Effector memory CD4-positive, alpha-beta T cell (primary cell): Measurements from ENCODE around the gene MAP2K4.

Source experiments
- DNase-seq, 3 donors: peaks; one replicate each; pipeline ENCODE4 v3.0.0-alpha.2; 2020
- H3K27ac ChIP-seq: 2 replicates; pipeline ENCODE4 v1.7.0; 2013; ENCODE audit warnings: mild to moderate bottlenecking, low read length, moderate library complexity; ENCODE audit not compliant: insufficient read depth, poor library complexity, severe bottlenecking
- H3K27me3 ChIP-seq: replicated peaks from 2 replicates; pipeline ENCODE4 v1.7.0; 2013; ENCODE audit warnings: mild to moderate bottlenecking, low read length; ENCODE audit not compliant: insufficient read depth, control insufficient read depth, poor library complexity, severe bottlenecking
- H3K36me3 ChIP-seq: 2 replicates; pipeline ENCODE4 v1.7.0; 2013; ENCODE audit warnings: mild to moderate bottlenecking, low read length, moderate library complexity; ENCODE audit not compliant: control insufficient read depth, insufficient read depth
- H3K4me1 ChIP-seq: 2 replicates; pipeline ENCODE4 v1.7.0; 2013; ENCODE audit warnings: low read length, mild to moderate bottlenecking; ENCODE audit not compliant: control insufficient read depth, insufficient read depth, poor library complexity, severe bottlenecking
- H3K4me3 ChIP-seq: 2 replicates; pipeline ENCODE4 v1.7.0; 2013; ENCODE audit warnings: low read length, low read depth, mild to moderate bottlenecking; ENCODE audit not compliant: insufficient read depth, poor library complexity, severe bottlenecking
- H3K9me3 ChIP-seq: 2 replicates; pipeline ENCODE4 v1.7.0; 2013; ENCODE audit warnings: mild to moderate bottlenecking, low read length, moderate library complexity; ENCODE audit not compliant: control insufficient read depth

Gene MAP2K4

GRCh38 chr17:12078791-12079190 lies 58.1 kb downstream of the MAP2K4 start:
- peaks cover 18% of the 10 kb centered on the region for H3K36me3 ChIP-seq

GRCh38 chr17:12081720-12082119 lies 61.0 kb downstream of the MAP2K4 start:
- Histone ChIP-seq H3K36me3 (peaks cover 11% of the 10 kb centered on the region), H3K9me3 (no peaks in the 10 kb centered on the region), H3K27me3 (no peaks in the 10 kb centered on the region), H3K4me1 (no peaks in the 10 kb centered on the region), H3K27ac (no peak overlapping the region), H3K4me3 (no peak overlapping the region)
- no peak for DNase-seq

More at GRCh38 chr17:12078791-12079190, 58.1 kb downstream of the MAP2K4 start:
- no peaks in the 10 kb centered on the region for H3K27me3 ChIP-seq
- no peak overlapping the region for H3K27ac ChIP-seq
- H3K9me3 ChIP-seq, result no peaks in the 10 kb centered on the region
- H3K4me1 ChIP-seq, result no peaks in the 10 kb centered on the region
- no peak for DNase-seq
- no peak overlapping the region for H3K4me3 ChIP-seq

- no peak for DNase-seq
- H3K9me3 ChIP-seq, result no peaks in the 10 kb centered on the region
- no peak overlapping the region for H3K4me3 ChIP-seq
- H3K27ac ChIP-seq, result no peak overlapping the region
- H3K36me3 ChIP-seq, result no peaks in the 10 kb centered on the region
- no peaks in the 10 kb centered on the region for H3K4me1 ChIP-seq
- no peaks in the 10 kb centered on the region for H3K27me3 ChIP-seq
Measured at GRCh38 chr17:12085076-12085949, 64.6 kb downstream of the MAP2K4 start.

- Histone ChIP-seq H3K9me3 (no peaks in the 10 kb centered on the region), H3K36me3 (no peaks in the 10 kb centered on the region), H3K4me3 (no peak overlapping the region), H3K27ac (no peak overlapping the region), H3K27me3 (no peaks in the 10 kb centered on the region), H3K4me1 (no peaks in the 10 kb centered on the region)
- no peak for DNase-seq
Measured at GRCh38 chr17:12088035-12088434, 67.4 kb downstream of the MAP2K4 start.

GRCh38 chr17:12089809-12090384 lies 69.2 kb downstream of the MAP2K4 start:
- no peaks in the 10 kb centered on the region for H3K36me3 ChIP-seq
- no peak for DNase-seq
- no peaks in the 10 kb centered on the region for H3K27me3 ChIP-seq
- no peak overlapping the region for H3K27ac ChIP-seq
- no peaks in the 10 kb centered on the region for H3K4me1 ChIP-seq
- H3K4me3 ChIP-seq, result no peak overlapping the region
- no peaks in the 10 kb centered on the region for H3K9me3 ChIP-seq

- Histone ChIP-seq H3K27ac (no peak overlapping the region), H3K9me3 (no peaks in the 10 kb centered on the region), H3K36me3 (peaks cover 5% of the 10 kb centered on the region), H3K4me3 (no peak overlapping the region), H3K4me1 (no peaks in the 10 kb centered on the region), H3K27me3 (no peaks in the 10 kb centered on the region)
- DNase-seq, result no peak
Measured at GRCh38 chr17:12094336-12094735, 73.7 kb downstream of the MAP2K4 start.

- H3K36me3 ChIP-seq, result peaks cover 5% of the 10 kb centered on the region
- no peak overlapping the region for H3K4me3 ChIP-seq
- no peaks in the 10 kb centered on the region for H3K4me1 ChIP-seq
- H3K27ac ChIP-seq, result no peak overlapping the region
- H3K27me3 ChIP-seq, result no peaks in the 10 kb centered on the region
- H3K9me3 ChIP-seq, result no peaks in the 10 kb centered on the region
- no peak for DNase-seq
Measured at GRCh38 chr17:12095522-12095921, 74.8 kb downstream of the MAP2K4 start.

GRCh38 chr17:12097326-12097725 lies 76.6 kb downstream of the MAP2K4 start:
- no peak for DNase-seq
- H3K36me3 ChIP-seq, result peaks cover 5% of the 10 kb centered on the region
- H3K4me3 ChIP-seq, result no peak overlapping the region
- H3K9me3 ChIP-seq, result no peaks in the 10 kb centered on the region
- H3K27ac ChIP-seq, result no peak overlapping the region
- H3K27me3 ChIP-seq, result no peaks in the 10 kb centered on the region
- no peaks in the 10 kb centered on the region for H3K4me1 ChIP-seq

GRCh38 chr17:12098568-12098967 lies 77.9 kb downstream of the MAP2K4 start:
- no peaks in the 10 kb centered on the region for H3K27me3 ChIP-seq
- no peak for DNase-seq

GRCh38 chr17:12099412-12099811 lies 78.7 kb downstream of the MAP2K4 start:
- no peaks in the 10 kb centered on the region for H3K27me3 ChIP-seq
- no peaks in the 10 kb centered on the region for H3K9me3 ChIP-seq
- H3K4me3 ChIP-seq, result no peak overlapping the region
- H3K27ac ChIP-seq, result no peak overlapping the region
- H3K4me1 ChIP-seq, result no peaks in the 10 kb centered on the region
- H3K36me3 ChIP-seq, result peaks cover 5% of the 10 kb centered on the region
- no peak for DNase-seq

More at GRCh38 chr17:12098568-12098967, 77.9 kb downstream of the MAP2K4 start:
- Histone ChIP-seq H3K36me3 (peaks cover 5% of the 10 kb centered on the region), H3K27ac (no peak overlapping the region), H3K4me1 (no peaks in the 10 kb centered on the region), H3K9me3 (no peaks in the 10 kb centered on the region), H3K4me3 (no peak overlapping the region)
